H1 (cell line): ENCODE measurements around the gene ZNF561.

ENCODE experiments used
- BRCA1 ChIP-seq: IDR thresholded peaks from 2 replicates; pipeline ENCODE4 v1.6.1; 2012; ENCODE audit warnings: low read depth, low read length, improper control_type of control experiment
- EP300 ChIP-seq, 2 experiments: IDR thresholded peaks; 1 replicate in 1 of 2; 2 replicates in 1 of 2; pipeline ENCODE4 v1.6.1; 2011 to 2012; ENCODE audit warnings: low read depth in 2 of 2, low read length in 2 of 2, mild to moderate bottlenecking in 2 of 2, borderline replicate concordance in 1 of 2, inconsistent platforms in 1 of 2, moderate library complexity in 1 of 2
- HDAC2 ChIP-seq, 2 experiments: fragments of 300-600 bp in 1 of 2; sonication (generic) in 1 of 2; IDR thresholded peaks; 2 replicates each; pipeline ENCODE4 v1.6.1; 2011 to 2012; ENCODE audit warnings: low read depth in 2 of 2, low read length in 2 of 2, mild to moderate bottlenecking in 2 of 2, moderate library complexity in 2 of 2, borderline replicate concordance in 1 of 2, inconsistent platforms in 1 of 2
- JUND ChIP-seq: IDR thresholded peaks from 2 replicates; pipeline ENCODE4 v1.6.1; 2011; ENCODE audit warnings: mild to moderate bottlenecking, improper control_type of control experiment, low read length
- RAD21 ChIP-seq, 2 experiments: IDR thresholded peaks in 1 of 2; conservative IDR thresholded peaks in 1 of 2; 2 replicates each; pipeline ENCODE4 v1.6.1; 2011; ENCODE audit warnings: low read depth in 2 of 2, low read length in 2 of 2, improper control_type of control experiment in 1 of 2, inconsistent platforms in 1 of 2, mild to moderate bottlenecking in 1 of 2, moderate library complexity in 1 of 2
- SUZ12 ChIP-seq: fragments of 200-600 bp; sonication (generic); IDR thresholded peaks from 2 replicates; pipeline ENCODE4 v1.6.1; 2012; ENCODE audit warnings: mild to moderate bottlenecking, inconsistent platforms, low read length, moderate library complexity, mixed read lengths
- TCF12 ChIP-seq: IDR thresholded peaks from 2 replicates; pipeline ENCODE4 v1.6.1; 2011; ENCODE audit warnings: low read depth, mild to moderate bottlenecking, low read length
- TF ChIP-seq, protein P1 (sequence below): IDR thresholded peaks from 2 replicates; pipeline ENCODE4 v1.6.1; 2011; ENCODE audit warnings: low read depth, mild to moderate bottlenecking, low read length; ENCODE audit not compliant: insufficient read depth
- TF ChIP-seq, protein P2 (sequence below), 3 experiments: IDR thresholded peaks; 1 replicate in 2 of 3; 2 replicates in 1 of 3; pipeline versions ENCODE4 v1.5.1 to v1.6.1; 2011; ENCODE audit warnings: low read length in 3 of 3, mild to moderate bottlenecking in 3 of 3, inconsistent platforms in 2 of 3, low read depth in 1 of 3, moderate library complexity in 1 of 3; ENCODE audit not compliant: insufficient read depth in 1 of 3; ENCODE audit errors: control extremely low read depth in 1 of 3
- TF ChIP-seq, protein P3 (sequence below): IDR thresholded peaks from 2 replicates; pipeline ENCODE4 v1.6.1; 2011; ENCODE audit warnings: low read length, improper control_type of control experiment

DNA sequence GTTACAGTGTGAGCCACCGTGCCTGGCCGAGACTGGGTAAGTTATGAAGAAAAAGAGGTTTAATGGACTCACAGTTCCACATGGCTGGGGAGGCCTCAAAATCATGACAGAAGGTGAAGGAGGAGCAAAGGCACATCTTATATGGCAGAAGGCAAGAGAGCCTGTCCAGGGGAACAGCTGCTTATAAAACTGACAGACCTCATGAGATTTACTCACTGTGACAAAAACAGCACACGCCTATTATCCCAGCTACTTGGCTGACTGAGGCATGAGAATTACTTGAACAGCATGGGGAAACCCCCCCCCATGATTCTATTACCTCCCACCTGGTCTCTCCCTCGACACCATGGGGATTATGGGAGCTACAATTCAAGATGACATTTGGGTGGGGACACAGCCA, 23.4 kb upstream of the ZNF561 start:
- TF ChIP-seq TCF12 (no peak), JUND (no peak), SUZ12 (no peak), RAD21 (IDR thresholded peaks at IDR 0.05 in 1 of 2, conservative IDR thresholded peaks at IDR 0.05 in 1 of 2; ENCODE audit: low read depth in 2 of 2, low read length in 2 of 2) (no peak), BRCA1 (no peak), EP300 (IDR thresholded peaks at IDR 0.05; ENCODE audit: borderline replicate concordance in 1 of 2, low read depth in 2 of 2, low read length in 2 of 2) (no peak), HDAC2 (IDR thresholded peaks at IDR 0.05; ENCODE audit: borderline replicate concordance in 1 of 2, low read depth in 2 of 2, low read length in 2 of 2) (no peak)
- TF ChIP-seq, protein P1, sequence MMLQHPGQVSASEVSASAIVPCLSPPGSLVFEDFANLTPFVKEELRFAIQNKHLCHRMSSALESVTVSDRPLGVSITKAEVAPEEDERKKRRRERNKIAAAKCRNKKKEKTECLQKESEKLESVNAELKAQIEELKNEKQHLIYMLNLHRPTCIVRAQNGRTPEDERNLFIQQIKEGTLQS, result no peak
- TF ChIP-seq, protein P2, sequence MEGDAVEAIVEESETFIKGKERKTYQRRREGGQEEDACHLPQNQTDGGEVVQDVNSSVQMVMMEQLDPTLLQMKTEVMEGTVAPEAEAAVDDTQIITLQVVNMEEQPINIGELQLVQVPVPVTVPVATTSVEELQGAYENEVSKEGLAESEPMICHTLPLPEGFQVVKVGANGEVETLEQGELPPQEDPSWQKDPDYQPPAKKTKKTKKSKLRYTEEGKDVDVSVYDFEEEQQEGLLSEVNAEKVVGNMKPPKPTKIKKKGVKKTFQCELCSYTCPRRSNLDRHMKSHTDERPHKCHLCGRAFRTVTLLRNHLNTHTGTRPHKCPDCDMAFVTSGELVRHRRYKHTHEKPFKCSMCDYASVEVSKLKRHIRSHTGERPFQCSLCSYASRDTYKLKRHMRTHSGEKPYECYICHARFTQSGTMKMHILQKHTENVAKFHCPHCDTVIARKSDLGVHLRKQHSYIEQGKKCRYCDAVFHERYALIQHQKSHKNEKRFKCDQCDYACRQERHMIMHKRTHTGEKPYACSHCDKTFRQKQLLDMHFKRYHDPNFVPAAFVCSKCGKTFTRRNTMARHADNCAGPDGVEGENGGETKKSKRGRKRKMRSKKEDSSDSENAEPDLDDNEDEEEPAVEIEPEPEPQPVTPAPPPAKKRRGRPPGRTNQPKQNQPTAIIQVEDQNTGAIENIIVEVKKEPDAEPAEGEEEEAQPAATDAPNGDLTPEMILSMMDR (IDR thresholded peaks at IDR 0.05; ENCODE audit: control extremely low read depth in 1 of 3, insufficient read depth in 1 of 3, low read depth in 1 of 3, low read length in 3 of 3), result no peak
- TF ChIP-seq, protein P3, sequence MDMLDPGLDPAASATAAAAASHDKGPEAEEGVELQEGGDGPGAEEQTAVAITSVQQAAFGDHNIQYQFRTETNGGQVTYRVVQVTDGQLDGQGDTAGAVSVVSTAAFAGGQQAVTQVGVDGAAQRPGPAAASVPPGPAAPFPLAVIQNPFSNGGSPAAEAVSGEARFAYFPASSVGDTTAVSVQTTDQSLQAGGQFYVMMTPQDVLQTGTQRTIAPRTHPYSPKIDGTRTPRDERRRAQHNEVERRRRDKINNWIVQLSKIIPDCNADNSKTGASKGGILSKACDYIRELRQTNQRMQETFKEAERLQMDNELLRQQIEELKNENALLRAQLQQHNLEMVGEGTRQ, result no peak
